Natural killer cell (primary cell): ENCODE results near the gene RASSF1. TPM values are rescaled to one million over a fixed set of nuclear protein-coding genes. Genes with fewer than 3 reads are reported as not detected.

Experiments
- ATAC-seq, 3 donors: fragments of 150-1000 bp in 2 of 3; fragments of 200-7000 bp in 1 of 3; cut with Tn5 transposase; 1 replicate in 1 of 3; 2 replicates in 2 of 3; pipeline ENCODE4 v1.10.0; 2021; ENCODE audit warnings: mild to moderate bottlenecking in 2 of 3, moderate library complexity in 2 of 3
- DNase-seq, 2 donors: peaks; one replicate each; pipeline versions ENCODE4 v3.0.0 to v3.0.0-alpha.2; 2013 to 2021; ENCODE audit warnings: mixed read lengths in 1 of 2
- H3K27ac ChIP-seq: one replicate; pipeline ENCODE4 v1.5.1; 2013; ENCODE audit warnings: mild to moderate bottlenecking, low read length
- H3K27me3 ChIP-seq: one replicate; pipeline ENCODE4 v1.6.1; 2013; ENCODE audit warnings: low read length; ENCODE audit not compliant: control insufficient read depth, insufficient read depth
- H3K36me3 ChIP-seq: one replicate; pipeline ENCODE4 v1.6.1; 2013; ENCODE audit warnings: low read length; ENCODE audit not compliant: control insufficient read depth, insufficient read depth
- H3K4me1 ChIP-seq: one replicate; pipeline ENCODE4 v1.6.1; 2013; ENCODE audit warnings: low read length; ENCODE audit not compliant: control insufficient read depth, insufficient read depth
- H3K4me3 ChIP-seq: one replicate; pipeline ENCODE4 v1.5.1; 2013; ENCODE audit warnings: low read length
- H3K9me3 ChIP-seq: one replicate; pipeline ENCODE4 v1.6.1; 2013; ENCODE audit warnings: low read length; ENCODE audit not compliant: control insufficient read depth, insufficient read depth
- H3K27ac Mint-ChIP-seq, 2 donors: one replicate each; pipeline ENCODE4 v1.8.0; 2022; ENCODE audit warnings: mild to moderate bottlenecking in 2 of 2, mixed read lengths in 2 of 2, moderate library complexity in 1 of 2
- H3K27me3 Mint-ChIP-seq, 2 donors: one replicate each; pipeline ENCODE4 v1.8.0; 2022; ENCODE audit warnings: low read depth in 2 of 2, mixed read lengths in 2 of 2
- H3K36me3 Mint-ChIP-seq: one replicate; pipeline ENCODE4 v1.8.0; 2022; ENCODE audit warnings: mixed read lengths
- H3K4me1 Mint-ChIP-seq, 2 donors: one replicate each; pipeline ENCODE4 v1.8.0; 2022; ENCODE audit warnings: mixed read lengths in 2 of 2
- H3K4me3 Mint-ChIP-seq: one replicate; pipeline ENCODE4 v1.8.0; 2022; ENCODE audit warnings: mild to moderate bottlenecking, moderate library complexity, mixed read lengths
- H3K9me3 Mint-ChIP-seq, 2 donors: one replicate each; pipeline ENCODE4 v1.8.0; 2022; ENCODE audit warnings: mixed read lengths in 2 of 2
- WGBS: methylation state at CpG from one replicate; pipeline ENCODE4 v1.1.7; 2013; ENCODE audit warnings: missing lambda C conversion rate; ENCODE audit not compliant: insufficient coverage; 5-methylcytosine and 5-hydroxymethylcytosine counted together
- intact Hi-C: fragments of 100-400 bp; cut with micrococcal nuclease; formaldehyde crosslinking; loops from one replicate; pipeline ENCODE4 v1.14.2; 2022
- total RNA-seq, 4 donors: library from RNA; stranded (reverse); fragments of 120-200 nt in 1 of 4; gene quantifications; one replicate each; pipeline versions ENCODE4 v1.2.3 to v1.2.4, GENCODE V29; 2013 to 2022
- TF ChIP-seq, protein P1 (sequence below): fragments of 200-600 bp; IDR thresholded peaks from one replicate; pipeline ENCODE4 v1.8.0; 2022; ENCODE audit warnings: antibody characterized with exemption

The RASSF1 gene
- total RNA-seq, 3 donors from 2014 or later (not counting 1 experiment from before 2014, with no cell fraction given), result 298 to 329 (median 305) TPM

DNA sequence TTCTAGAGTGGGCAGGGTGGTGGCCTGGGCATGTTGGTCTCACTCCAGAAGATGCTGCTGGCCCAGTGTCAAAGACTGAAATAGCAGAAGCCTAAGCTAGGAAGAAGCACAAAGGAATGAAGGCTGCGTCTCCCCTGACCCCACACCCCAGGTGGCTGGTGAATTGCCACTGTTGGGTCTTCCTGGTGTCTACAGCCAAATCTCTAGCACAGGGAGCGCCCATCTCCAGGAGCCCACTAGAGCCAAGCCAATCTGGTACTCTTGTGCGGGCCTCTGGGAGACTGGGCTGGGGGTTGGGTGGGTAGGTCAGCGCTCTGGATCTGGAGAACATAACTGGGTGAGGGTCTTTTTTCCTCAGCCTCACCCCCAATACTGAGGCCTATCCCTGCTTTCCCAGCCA lies 13.5 kb downstream of the RASSF1 start:
- Mint-ChIP-seq H3K27ac (peak overlapping the region; percentile 85 to 87), H3K9me3 (no peaks in the 10 kb centered on the region), H3K27me3 (no peaks in the 10 kb centered on the region), H3K36me3 (no peaks in the 10 kb centered on the region), H3K4me1 (peaks cover 10 to 38% of the 10 kb centered on the region in 2 donors), H3K4me3 (peak overlapping the region; percentile 85)
- no peak for DNase-seq
- no peaks in the 10 kb centered on the region for H3K27me3 ChIP-seq
- peaks cover 37% of the 10 kb centered on the region for H3K36me3 ChIP-seq
- TF ChIP-seq, protein P1, sequence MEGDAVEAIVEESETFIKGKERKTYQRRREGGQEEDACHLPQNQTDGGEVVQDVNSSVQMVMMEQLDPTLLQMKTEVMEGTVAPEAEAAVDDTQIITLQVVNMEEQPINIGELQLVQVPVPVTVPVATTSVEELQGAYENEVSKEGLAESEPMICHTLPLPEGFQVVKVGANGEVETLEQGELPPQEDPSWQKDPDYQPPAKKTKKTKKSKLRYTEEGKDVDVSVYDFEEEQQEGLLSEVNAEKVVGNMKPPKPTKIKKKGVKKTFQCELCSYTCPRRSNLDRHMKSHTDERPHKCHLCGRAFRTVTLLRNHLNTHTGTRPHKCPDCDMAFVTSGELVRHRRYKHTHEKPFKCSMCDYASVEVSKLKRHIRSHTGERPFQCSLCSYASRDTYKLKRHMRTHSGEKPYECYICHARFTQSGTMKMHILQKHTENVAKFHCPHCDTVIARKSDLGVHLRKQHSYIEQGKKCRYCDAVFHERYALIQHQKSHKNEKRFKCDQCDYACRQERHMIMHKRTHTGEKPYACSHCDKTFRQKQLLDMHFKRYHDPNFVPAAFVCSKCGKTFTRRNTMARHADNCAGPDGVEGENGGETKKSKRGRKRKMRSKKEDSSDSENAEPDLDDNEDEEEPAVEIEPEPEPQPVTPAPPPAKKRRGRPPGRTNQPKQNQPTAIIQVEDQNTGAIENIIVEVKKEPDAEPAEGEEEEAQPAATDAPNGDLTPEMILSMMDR, result no peak
- no peak for ATAC-seq
- WGBS, result 98% methylated on average over 3 of the region's 4 CpGs
- intact Hi-C loops, result no loop called here
- H3K9me3 ChIP-seq, result no peaks in the 10 kb centered on the region
- H3K4me1 ChIP-seq, result peaks cover 38% of the 10 kb centered on the region
- H3K27ac ChIP-seq, result no peak overlapping the region
- H3K4me3 ChIP-seq, result no peak overlapping the region

DNA sequence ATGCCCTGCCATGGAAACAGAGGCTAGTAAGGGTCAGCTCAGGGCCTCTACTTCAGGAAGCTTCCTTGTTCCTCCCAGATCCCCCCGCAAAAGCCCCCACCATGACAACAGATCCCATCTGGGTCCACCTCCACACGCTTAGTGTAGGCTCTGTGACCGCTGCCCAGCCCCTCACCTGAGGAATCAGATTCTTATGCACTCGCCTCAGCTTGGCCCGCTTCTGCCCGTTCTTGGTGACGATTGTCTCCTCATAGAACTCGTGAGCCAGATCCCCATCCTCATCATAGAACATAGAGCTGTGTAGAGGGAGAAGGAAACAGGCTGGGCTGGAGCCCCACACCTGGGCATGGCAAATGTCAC lies 14.5 kb downstream of the RASSF1 start:
- Mint-ChIP-seq H3K9me3 (no peaks in the 10 kb centered on the region), H3K27me3 (no peaks in the 10 kb centered on the region), H3K4me1 (peaks cover 10 to 36% of the 10 kb centered on the region in 2 donors), H3K4me3 (peak overlapping the region; percentile 17), H3K36me3 (no peaks in the 10 kb centered on the region), H3K27ac (no peak overlapping the region)
- H3K27ac ChIP-seq, result no peak overlapping the region
- WGBS, result 86% methylated on average over 8 of the region's 8 CpGs
- peaks cover 38% of the 10 kb centered on the region for H3K4me1 ChIP-seq
- intact Hi-C loops, result no loop called here
- no peaks in the 10 kb centered on the region for H3K9me3 ChIP-seq
- TF ChIP-seq, protein P1, result no peak
- no peak overlapping the region for H3K4me3 ChIP-seq
- no peaks in the 10 kb centered on the region for H3K27me3 ChIP-seq
- ATAC-seq (no peak), DNase-seq (no peak)
- peaks cover 28% of the 10 kb centered on the region for H3K36me3 ChIP-seq

DNA sequence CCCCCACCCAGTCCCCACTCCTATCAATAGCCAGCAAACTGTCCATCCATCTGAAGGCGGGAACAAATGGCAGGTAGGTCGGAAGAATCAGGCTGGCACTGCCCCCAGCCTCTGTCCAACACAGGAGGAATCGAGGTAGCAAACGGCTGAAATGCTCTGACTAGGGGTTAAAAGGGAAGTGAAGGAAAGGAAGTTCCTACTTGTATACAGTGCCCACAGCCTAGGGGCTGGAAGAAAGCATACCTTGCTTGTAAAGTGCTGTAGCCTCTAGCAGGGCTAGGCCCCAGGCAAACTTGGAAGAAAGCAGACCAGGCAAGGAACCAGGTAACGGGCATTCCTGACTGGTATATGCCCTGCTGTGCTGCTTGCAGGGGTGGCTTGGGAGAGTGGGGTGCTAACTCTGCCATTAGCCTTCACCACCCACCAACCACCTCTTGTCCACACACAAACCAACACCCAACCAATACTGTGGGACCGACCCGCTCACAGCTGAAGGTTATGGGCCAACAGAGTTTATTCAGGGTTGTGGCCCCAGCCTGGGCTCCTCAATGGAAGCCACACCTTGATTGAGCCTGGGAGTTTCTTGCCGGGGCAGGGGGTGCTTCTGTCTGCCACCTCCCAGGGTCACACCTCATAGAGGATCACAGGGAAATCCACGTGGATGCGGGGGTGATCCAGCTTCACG lies 15.0 kb downstream of the RASSF1 start:
- ATAC-seq (no peak), DNase-seq (no peak)
- Histone ChIP-seq H3K4me1 (peaks cover 41% of the 10 kb centered on the region), H3K9me3 (no peaks in the 10 kb centered on the region), H3K27ac (no peak overlapping the region), H3K36me3 (peaks cover 22% of the 10 kb centered on the region), H3K4me3 (no peak overlapping the region), H3K27me3 (no peaks in the 10 kb centered on the region)
- H3K27ac Mint-ChIP-seq, result no peak overlapping the region
- 94% methylated on average over 11 of the region's 11 CpGs for WGBS
- H3K9me3 Mint-ChIP-seq, result no peaks in the 10 kb centered on the region
- H3K4me3 Mint-ChIP-seq, result no peak overlapping the region
- no peaks in the 10 kb centered on the region for H3K27me3 Mint-ChIP-seq
- H3K4me1 Mint-ChIP-seq, result peaks cover 10 to 39% of the 10 kb centered on the region in 2 donors
- no peaks in the 10 kb centered on the region for H3K36me3 Mint-ChIP-seq
- TF ChIP-seq, protein P1, result no peak
- intact Hi-C loops, result no loop called here

DNA sequence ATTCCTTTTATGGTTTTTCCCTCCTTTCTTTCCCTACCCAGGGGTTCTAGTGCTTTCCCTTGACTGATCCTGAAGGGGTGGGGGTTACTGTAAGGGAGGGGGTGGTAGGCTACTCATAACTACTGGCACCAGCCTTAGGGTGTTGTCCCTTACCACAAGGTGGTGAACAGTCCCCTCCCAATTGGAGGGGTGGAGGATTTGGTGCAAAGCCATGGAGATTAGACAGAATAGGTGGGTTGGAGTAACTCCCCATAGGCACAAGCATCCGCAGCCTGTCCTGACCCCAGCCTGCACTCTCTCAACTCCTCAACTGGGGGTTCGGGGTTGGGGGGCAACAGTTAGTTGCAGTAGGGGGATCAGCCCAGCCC lies 15.5 kb downstream of the RASSF1 start:
- H3K27me3 Mint-ChIP-seq, result no peaks in the 10 kb centered on the region
- peak overlapping the region; percentile 28 for H3K4me3 Mint-ChIP-seq
- no peaks in the 10 kb centered on the region for H3K36me3 Mint-ChIP-seq
- Histone ChIP-seq H3K9me3 (no peaks in the 10 kb centered on the region), H3K27ac (no peak overlapping the region), H3K4me3 (no peak overlapping the region), H3K36me3 (peaks cover 17% of the 10 kb centered on the region), H3K27me3 (no peaks in the 10 kb centered on the region), H3K4me1 (peaks cover 46% of the 10 kb centered on the region)
- ATAC-seq, result no peak
- WGBS, result 100% methylated on average over 1 of the region's 2 CpGs
- peaks cover 10 to 44% of the 10 kb centered on the region in 2 donors for H3K4me1 Mint-ChIP-seq
- no peaks in the 10 kb centered on the region for H3K9me3 Mint-ChIP-seq
- intact Hi-C loops, result no loop called here
- DNase-seq, result no peak
- TF ChIP-seq, protein P1, result no peak
- H3K27ac Mint-ChIP-seq, result peak overlapping the region; percentile 38 to 52
